HG02798 (cell line): Measurements from ENCODE around the gene SULT2B1.
"Not testable (repeated sequence)": the region's sequence is repeated elsewhere in the genome, so short reads cannot be mapped to it uniquely, and the experiment has no call there.

Experiments
- ATAC-seq: cut with Tn5 transposase; IDR thresholded peaks from one replicate; pipeline ENCODE4 v1.9.1; 2021; ENCODE audit warnings: mild to moderate bottlenecking; ENCODE audit not compliant: unreplicated experiment, poor library complexity

The SULT2B1 gene

GRCh38 chr19:48631225-48631624 lies 79.3 kb downstream of the SULT2B1 start:
- no peak for ATAC-seq

GRCh38 chr19:48632286-48632685 lies 80.3 kb downstream of the SULT2B1 start:
- not testable (repeated sequence) for ATAC-seq

- no peak for ATAC-seq
Observed at GRCh38 chr19:48632692-48633147, 80.7 kb downstream of the SULT2B1 start.

- ATAC-seq, result no peak
Observed at GRCh38 chr19:48633148-48634035, 81.4 kb downstream of the SULT2B1 start.

- no peak for ATAC-seq
Observed at GRCh38 chr19:48634036-48634342, 82.0 kb downstream of the SULT2B1 start.

DNA sequence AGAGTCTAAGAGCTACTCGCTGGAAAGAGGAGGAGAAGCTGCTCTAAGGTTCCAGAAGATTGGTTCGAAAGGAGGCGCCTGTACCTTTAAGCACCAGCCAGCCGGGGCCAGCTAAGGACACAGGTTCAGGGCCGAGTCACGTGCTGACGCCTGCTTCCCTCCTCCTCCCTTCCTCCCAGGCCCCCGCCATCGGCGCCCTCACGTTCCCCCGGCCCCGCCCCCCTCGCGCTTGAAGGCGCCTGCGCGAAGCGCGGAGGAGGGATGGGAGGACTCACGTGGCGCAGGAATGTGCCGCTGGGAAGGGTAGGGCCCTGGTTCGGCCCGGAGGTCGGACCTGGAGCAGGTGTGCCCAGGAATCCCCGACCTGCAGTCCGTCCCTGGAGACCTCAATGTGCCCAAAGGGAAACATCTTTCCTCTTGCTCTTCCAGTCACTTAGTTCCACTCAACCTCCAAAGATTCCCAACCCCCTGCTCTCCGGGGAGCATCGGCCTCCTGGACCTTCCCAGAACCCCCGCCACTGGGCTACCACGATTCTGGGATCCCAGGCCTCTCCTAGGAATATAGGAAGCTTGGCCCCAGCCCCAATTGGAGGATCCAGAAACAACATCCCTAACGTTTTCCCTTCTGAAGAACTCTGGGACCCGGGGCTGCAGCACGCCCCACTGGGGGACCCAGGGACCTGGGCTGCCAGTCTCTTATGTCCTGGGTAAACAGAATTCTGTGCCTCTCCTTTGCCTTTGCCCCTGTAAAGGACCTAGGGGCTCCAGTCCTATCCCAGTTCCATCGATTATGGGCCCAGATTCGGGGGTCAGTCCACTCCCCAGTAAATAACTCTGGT lies 82.7 kb downstream of the SULT2B1 start:
- peak; percentile 39 for ATAC-seq

DNA sequence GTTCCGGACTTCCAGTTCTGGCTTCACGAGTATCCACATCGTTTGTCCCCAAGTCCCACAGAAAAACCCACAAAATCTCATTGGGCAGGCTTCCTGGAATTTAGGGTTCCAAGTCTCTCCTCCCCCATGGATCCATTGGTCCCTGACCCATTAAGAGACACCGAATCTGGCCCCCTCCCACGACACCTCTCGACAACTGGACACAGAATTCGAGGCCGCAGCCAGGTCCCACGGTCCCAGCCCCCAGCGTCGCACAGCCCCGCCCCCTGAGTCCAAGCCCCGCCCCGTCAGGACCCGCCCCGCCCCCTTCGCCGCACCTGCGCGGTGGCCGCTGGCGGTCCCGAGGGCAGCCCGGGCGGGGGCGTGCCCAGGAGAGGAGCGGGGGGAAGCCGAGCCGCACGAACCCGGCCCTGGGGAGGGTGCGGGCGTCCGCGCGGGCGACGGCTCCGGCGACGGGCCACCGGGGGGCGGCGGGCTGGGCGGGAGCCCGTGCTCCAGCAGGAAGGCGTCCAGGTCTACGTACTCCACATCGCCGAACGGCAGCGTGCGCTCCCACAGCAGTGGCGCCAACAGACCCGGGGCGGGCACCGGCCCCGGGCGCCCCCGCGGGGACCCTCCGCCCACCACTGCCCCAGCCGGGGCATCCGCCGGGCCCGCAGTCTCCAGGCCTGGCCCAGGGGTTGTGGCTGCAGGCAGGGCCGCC lies 83.4 kb downstream of the SULT2B1 start:
- no peak for ATAC-seq

DNA sequence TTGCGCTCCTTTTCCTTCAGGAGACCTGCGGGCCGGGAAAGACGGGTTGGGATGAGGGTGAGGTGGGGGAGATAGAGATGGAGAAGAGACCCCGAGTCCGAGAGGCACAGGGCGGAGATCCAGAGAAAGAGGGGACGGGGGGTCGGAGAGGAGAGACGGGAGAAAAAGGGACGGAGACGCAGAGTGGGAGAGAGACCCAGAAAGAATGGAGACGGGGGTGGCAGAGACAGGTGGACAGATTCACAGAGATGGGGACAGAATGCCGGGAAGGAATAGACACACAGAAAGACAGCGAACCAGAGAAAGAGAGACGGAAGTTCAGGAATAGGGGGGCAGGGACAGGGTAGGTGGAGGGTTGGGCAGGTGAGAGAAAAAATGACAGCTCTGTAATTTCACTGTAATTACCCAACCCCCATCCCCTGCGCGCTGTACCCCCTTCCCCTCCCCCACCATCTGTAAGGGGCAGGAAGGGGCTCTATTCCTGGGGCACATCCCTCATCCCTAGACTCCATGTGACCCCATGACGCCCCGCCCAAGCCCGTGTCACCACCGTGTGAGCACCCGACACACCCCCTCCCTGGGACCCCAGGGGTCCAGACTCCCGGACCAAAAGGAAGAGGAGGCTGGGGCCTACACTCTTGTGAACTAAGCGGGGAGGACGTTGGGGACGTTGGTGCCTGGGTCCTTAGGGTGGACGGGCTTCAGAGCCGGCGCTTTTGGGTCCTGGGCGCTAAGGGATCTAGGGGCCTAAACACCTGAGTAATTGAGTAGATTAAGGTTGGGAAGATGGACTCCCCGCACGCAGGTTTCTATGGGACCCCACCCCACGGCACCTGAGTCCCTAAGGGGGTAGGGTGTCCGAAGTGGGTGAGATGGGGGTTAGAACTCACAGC lies 84.2 kb downstream of the SULT2B1 start:
- no peak for ATAC-seq

- ATAC-seq, result no peak
Observed at GRCh38 chr19:48636859-48637448, 85.0 kb downstream of the SULT2B1 start, which contains the start of gene DBP. Gene DBP, minus strand, starts transcription at chr19:48637379. Its CDS starts 385 bp downstream, at chr19:48636994.

- ATAC-seq, result peak; percentile 82
Observed at GRCh38 chr19:48637449-48637947, 85.5 kb downstream of the SULT2B1 start.

DNA sequence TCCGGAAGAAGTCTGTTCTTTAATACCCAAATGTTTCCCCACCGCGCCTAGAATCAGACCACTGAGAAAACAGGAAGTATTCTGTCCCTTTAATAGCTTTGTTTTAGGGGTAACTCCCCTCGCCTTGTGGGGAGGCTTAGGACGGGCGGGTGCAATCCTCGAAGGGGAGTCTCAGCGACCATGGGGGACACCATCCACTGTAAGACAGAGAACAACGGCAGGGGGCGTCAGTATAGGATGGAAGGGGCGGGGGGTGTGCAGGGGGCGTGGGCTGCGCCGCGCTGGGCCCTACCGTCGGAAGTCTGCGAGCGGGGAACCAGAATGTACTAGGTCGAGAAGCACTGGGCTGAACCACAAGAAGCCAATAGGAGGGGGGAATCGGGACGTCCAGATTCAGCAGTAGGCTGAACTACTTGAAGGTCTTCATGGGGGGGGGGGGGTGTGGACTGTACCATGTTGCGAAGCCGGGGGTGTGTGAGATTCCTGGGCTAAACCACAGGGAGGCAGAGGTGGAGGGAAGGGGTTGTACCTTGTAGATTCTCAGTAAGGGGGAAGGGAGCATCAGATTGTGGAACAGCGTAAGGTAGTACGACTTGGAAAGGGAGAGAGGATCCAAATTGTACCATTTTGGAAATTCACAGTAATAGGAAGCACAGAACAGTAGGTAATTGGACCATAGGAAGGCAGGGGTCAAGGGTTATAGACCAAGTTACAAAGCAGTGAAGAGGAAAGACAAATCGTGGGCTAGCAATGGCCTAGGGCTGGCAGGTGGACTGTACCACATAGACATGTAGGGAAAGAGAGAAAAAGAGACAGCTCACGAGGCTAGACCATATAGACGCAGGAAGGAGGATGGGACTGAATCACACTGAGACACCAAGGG lies 86.2 kb downstream of the SULT2B1 start:
- ATAC-seq, result peak; percentile 12

DNA sequence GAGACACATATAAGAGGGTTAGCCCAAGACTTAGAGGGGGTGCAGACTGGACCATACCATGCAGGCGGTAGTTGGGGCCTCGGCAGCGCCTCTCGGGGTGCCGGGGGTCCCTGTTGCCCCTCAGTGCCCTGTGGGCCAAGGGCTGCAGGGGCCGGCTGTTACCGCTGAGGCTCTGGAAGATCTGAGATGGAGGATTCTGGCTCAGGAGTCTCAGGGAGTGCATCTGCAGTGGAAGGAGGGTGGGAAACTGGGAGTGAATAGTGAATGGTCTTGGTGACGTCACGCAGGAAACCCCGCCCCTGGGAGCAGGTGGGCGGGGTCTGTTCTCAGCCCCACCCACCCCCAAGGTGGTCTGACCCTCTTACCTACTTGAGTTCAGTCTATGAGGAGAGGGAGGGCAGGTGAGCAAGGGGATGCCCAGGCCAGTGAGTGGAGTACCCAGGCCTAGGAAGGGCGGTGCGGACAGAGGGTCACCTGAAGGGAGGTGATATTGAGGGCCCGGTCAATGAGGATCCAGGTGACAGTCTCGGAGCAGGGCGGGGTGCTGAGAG lies 86.9 kb downstream of the SULT2B1 start:
- no peak for ATAC-seq

DNA sequence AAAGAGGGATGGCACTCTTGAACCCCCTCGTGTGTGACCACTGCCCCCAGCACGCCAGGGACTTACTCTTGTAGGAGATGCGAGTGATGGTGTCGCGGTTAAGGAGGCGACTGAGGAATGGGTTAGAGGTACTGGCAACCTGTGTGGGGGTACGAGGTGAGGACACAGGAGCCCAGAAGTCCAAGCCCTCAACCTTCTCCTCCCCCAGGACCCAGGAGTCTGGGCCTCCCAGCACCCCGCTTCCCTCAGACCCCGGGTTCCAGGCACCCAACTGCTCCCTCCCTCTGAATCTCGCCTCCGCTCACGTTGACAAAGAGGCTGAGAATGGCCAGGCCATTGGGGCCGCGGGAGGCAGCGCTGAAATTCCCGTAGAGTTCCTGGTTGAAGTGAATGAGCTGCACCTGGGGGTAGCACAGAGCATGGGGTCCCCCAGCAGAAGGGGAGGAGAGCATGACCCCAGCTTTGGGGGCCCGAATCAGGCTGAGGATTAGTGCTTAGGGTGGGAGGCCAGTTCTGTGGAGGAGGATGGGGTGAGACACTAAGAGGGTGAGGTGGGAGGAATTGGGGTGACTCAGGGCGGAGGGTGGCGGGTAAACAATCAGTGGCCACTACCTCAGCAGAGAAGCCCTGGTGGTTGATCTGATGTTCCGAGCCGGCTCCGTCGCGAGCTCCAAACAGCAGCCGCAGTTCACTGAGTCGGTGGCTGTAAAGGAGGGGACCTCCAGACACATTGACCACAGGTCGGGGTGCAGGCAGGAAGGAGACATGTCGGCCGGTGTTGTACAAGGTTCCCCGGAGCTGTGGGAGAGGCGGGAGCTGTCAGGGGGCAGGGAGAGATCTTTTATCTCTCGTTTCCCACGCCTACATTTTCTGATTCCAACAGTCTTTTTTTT lies 87.8 kb downstream of the SULT2B1 start:
- no peak for ATAC-seq

GRCh38 chr19:48641850-48642249 lies 89.9 kb downstream of the SULT2B1 start:
- ATAC-seq, result no peak

DNA sequence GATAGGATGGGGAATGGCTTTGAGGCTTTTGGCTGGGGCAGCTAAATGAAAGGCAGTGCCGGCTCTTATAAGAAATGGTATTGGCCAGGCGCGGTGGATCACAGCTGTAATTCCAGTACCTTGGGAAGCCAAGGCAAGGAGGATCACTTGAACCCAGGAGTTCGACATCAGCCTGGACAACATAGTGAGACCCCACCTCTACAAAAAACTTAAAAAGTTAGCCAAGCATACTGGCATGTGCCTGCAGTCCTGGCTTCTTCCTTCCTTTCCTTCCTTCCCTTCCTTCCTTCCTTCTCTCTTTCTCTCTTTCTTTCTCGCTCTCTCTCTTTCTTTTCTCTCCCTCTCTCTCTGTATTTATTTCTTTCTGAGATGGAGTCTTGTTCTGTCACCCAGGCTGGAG lies 90.9 kb downstream of the SULT2B1 start:
- ATAC-seq, result no peak

DNA sequence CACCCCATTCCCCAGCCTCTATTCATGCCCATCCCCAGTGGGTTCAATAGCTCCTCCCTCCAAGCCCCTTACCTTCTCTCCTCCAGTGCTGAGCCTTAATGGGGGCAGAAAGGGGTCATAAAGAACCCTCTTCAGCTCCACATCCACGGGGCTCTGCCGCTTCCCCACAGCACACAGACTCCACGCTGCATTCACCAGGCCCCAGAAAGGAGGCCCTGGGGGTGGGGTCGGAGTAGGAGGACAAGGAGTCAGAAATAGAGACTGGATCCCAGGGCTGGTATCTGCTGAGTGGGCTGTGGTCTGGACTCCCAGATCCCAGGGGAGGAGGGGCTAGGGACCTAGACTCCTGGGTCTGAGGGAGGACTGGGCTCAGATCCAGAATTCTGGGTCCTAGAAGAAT lies 92.4 kb downstream of the SULT2B1 start:
- no peak for ATAC-seq
